Skin of body (tissue), 2 donors: ENCODE data around the gene KDM4C. TPM values are rescaled to one million over a fixed set of nuclear protein-coding genes. Genes with fewer than 3 reads are reported as not detected.

ENCODE experiments used
- DNase-seq: peaks from one replicate; lab custom pipeline; 2025; lab: John Stamatoyannopoulos, UW
- total RNA-seq: library from RNA; depleted of rRNA; stranded (reverse); fragments of >200 nt; gene quantifications from one replicate; pipeline ENCODE4 v1.2.3, GENCODE V29; 2014

The KDM4C gene
- total RNA-seq, 1 donor from 2014 or later: 45.8 TPM

DNA sequence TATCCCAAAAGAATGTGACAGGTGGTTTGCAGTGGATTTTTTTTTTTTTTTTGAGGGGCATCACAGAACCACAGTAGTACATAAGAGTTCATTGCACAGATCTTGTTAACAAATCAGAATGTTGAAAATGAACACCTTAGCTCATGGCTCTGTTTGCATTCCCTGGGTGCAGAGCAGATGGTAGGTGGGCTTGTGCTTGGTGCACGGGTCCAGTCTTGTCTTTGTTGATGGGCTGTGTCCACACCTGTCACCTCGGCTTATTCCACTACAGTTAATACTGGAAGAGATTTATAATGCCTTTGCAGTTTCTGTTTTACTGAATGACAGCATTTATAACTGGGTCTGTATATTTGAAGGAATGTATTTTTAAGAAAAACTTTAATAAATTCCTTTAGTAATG lies 146.6 kb downstream of the KDM4C start:
- no peak for DNase-seq

GRCh38 chr9:6905850-6906375 lies 148.1 kb downstream of the KDM4C start:
- no peak for DNase-seq

- peak; percentile 7 for DNase-seq
Measured at GRCh38 chr9:6907772-6908381, 150.1 kb downstream of the KDM4C start.

DNA sequence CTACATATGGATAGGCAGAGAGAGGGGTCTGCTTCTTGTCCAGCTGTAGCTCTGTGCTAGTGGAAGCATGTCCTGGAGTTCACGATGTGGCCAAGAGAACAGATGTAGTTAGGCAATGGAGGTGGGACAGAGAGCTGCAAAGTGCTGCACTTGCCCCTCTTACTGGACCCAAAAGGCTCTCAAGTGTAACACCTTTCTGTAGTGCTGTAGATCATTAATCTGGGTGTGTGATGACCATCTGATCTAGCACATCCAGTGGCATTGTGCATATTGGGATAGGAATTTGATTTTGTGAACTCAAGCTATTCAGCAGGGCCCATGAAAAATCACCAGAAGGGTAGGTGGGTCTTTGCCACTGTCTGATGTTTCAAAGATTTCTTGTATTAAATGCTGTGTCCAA lies 151.4 kb downstream of the KDM4C start:
- no peak for DNase-seq

GRCh38 chr9:6910032-6910431 lies 152.3 kb downstream of the KDM4C start:
- no peak for DNase-seq

- no peak for DNase-seq
Measured at GRCh38 chr9:6910497-6910896, 152.7 kb downstream of the KDM4C start.

DNA sequence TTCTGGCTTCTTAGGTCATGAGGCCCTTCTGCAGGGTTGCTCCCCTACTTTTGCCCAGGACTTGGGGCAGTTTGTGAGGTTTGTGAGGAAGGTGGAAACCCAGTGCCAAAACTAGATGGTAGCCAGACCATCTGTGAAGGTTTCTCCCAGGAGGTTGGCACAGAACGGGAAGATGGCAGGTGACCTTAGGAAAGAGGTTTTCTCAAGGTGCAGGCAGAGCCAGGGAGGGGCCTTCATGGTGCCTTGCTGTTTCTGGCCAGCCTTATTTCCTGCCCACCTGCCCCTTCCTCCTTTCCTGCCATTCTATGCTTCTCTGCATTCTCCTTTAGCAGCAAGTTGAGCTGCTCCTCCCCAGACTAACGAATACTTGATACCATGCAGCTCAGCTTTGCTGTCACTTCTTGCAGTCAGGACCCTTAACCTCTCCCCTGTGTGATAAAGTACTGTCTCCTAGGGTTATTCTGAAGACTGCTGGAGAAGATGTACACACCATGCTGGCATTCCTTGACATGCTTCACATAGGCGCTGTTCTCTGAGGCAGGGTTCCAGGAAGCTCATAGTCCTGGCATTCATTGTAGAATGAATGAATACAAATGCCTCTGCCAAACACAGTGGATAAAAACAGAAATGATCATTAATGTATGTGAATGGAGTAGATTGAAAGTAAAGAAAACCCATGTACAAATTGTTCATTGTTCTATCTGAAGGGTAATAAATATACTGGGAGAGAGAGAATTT lies 154.3 kb downstream of the KDM4C start:
- DNase-seq: no peak

GRCh38 chr9:6915635-6916034 lies 157.9 kb downstream of the KDM4C start:
- no peak for DNase-seq

DNA sequence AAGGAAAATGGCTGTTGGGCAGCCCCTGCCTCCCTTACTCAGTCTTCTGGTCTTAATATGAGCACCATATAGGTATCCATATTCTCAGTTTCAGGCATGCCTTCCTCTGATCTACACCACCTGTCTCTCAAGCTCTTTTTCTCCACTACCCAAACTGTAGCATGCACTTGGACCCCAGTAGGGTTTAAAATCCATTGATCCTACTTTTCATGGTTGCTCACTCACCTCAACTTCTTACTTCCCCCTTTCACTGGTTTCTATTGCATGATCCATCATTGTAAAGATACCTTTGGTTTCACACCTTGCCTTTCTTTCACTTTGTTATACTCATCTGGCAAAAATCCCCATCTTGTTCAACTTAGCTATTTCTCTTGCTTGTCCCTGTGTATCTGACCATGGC lies 159.4 kb downstream of the KDM4C start:
- DNase-seq: no peak

DNA sequence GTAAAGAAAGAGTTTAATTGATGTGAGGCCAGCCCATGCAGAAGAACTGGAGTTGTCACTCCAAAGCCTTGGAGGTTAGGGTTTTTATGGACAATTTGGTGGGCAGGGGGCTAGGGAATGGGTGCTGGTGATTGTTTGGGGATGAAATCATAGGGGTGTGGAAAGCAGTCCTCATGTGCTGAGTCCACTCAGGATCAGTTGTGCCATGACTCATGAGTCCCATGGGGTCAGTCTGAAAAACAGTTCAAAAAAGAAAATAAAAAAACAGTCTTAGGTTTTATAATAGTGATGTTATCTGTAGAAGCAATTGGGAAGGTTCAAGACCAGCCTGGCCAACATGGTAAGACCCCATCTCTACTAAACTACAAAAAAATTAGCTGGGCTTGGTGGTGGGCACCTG lies 162.3 kb downstream of the KDM4C start:
- DNase-seq: no peak

DNA sequence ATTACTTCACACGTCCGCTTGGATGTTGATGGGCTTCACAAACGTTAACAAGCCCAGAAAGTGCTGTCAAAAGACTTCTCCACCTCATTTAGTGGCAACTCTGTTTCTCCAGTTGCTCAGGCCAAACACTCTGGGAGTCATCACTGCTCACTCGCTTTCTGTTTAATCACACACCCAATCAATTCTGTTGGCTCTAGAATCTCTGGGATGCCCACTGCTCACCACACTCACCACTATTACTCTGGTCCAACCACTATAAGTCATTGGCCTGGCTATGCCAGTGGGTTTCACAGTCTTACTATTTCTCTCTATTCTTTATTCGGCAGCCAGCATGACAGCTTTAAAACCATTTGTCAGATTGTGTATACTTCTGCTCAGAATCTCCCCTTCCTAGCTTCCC lies 163.5 kb downstream of the KDM4C start:
- DNase-seq: no peak

DNA sequence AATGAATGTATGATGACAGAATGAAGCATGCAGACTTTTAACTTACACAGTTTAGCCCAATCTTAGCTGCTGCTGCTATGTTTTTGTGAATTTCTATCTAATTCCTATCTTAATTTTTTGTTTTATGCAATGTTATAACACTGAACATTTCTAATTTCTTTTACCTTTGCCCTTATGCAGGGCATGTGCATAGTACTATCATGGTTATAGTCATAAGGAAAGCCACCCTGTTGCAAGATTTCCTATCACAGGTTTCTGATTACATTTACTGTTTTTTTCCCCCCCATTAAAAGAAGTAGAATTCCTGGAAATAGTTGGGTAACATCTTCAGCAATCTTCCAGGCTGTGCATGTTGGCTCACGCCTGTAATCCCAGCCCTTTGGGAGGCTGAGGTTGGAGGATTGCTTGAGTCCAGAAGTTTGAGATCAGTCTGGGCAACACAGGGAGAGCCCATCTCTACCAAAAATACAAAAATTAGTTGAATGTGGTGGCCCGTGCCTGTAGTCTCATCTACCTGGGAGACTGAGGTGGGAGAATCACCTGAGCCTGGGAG lies 164.4 kb downstream of the KDM4C start:
- DNase-seq: no peak

DNA sequence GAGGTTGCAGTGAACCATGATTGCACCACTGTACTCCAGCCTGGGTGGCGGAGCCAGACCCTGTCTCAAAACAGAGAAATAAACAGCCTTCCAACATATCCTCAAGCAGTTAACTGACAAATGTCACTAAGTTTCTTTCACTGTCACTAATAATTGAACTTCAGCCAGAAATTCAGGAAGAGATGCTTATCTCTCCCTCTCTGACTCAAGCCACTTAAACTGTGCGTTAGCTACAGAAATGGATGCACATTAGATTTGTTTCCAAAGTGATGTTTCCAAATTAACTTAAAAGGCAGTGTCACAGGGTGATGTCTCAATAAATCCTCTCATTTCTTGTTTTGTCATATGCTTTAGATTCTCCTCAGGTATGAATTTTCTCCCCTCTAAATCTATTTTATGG lies 164.9 kb downstream of the KDM4C start:
- no peak for DNase-seq

DNA sequence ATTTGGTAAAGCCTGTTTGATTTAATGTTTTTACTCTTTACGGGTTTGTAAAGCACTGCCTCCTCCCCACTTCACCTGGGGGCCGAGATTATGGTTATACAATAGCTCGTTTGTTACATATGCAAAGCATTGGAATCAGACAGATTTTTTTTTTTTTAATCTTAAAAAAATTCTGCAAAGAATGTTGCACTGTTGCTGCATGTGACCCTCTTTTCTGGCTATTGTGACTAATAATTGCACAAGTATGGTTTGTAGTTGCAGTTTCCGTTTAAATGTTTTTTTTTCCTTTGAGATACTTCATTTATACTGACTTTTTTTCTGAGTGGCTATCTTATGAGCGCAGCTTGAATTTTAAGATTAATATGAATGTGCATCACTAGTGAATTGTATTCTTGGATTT lies 165.3 kb downstream of the KDM4C start:
- DNase-seq: no peak

GRCh38 chr9:6924149-6924548 lies 166.4 kb downstream of the KDM4C start:
- no peak for DNase-seq

GRCh38 chr9:6924988-6925563 lies 167.3 kb downstream of the KDM4C start:
- no peak for DNase-seq

DNA sequence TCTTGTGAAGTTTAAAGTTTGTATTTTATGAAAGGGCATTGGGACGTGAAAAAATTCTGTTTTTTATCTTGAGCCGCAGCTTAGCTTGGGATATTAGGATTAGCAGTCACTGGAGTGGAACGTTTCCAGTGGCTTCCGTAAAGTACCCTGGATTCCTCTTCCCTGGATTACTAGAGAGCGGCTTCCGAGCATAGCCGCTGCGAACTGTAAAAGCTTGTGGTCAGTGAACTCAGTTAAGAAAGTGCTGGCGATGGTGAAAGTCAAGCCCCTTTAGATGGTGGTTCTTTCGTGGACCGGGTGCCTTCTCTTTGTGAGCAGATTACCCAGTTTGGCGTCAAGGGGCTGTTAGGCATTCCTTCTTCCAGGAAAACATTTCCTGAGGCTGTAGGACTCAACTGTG lies 168.1 kb downstream of the KDM4C start:
- no peak for DNase-seq

GRCh38 chr9:6926436-6926835 lies 168.7 kb downstream of the KDM4C start:
- DNase-seq: no peak

DNA sequence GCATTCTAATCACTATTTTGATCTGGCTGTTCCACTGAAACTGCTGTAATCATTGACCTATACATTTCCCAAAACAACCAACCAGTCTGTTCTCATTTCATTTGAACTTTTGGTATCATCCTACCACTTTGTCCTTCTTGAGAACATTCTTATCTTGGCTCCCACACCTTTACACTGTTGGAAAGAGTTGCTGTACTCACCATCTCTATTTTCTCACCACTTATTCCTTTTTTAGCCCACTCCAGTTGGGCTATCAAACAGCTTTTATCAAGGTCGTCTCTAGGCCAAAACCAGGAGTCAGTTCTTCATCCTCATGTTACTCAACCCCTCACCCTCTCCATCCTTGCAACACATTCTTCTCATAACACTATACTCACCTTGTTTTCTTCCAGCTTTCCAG lies 170.1 kb downstream of the KDM4C start:
- DNase-seq: no peak

DNA sequence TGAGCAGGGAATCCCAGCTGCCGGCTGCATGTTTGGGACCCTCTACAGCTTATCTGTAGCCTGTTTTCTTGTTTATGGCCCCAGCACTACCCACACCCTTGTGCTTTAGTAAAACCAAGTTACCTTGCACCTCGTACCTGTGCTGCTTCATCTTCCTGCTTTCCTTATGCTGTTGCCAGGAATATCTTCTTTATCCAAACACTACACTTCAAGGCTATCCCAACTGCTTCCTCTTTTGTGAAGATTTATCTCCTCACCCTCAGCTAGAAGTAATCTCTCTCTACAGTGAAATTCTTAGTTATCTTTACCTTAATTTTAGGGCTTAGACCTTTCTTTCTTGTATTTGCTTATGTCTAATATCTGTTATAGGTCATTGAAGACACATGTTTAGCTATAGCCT lies 171.1 kb downstream of the KDM4C start:
- DNase-seq: no peak

DNA sequence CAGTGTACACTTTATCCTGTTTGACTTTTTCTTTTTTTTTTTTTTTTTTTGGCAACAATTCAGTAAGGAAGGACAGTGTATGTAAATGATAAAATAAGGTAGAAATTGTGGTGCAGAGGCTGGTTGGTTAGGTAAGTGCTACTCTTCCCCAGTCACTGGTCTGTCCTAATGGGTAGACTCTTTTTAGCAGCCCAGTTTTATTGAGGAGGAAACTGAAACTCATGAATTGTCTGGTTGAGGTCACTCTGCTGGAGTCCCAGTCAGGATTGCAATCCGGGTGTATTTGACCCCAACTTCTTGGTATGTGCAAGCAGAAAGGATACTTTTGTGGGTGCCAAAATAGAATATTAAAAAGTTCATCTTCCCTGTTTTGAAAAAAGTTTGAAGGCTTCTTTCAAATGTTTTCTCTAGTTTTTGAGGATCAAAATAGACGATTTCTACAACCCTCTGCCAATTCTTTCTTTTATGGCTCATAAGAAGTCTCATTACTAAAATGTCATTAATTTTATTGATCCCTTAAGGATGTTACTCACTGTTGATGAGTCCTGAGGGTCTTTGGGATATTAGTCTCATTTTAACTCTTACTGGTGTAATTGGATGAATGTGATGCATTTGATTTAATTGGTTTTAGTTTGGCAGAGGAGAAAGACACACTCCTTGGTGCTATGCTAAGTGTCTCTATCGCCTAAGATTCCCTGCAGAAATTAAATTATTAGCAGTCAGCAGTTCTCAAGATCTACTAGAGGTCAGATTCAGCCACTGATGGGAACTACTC lies 171.9 kb downstream of the KDM4C start:
- DNase-seq: no peak

DNA sequence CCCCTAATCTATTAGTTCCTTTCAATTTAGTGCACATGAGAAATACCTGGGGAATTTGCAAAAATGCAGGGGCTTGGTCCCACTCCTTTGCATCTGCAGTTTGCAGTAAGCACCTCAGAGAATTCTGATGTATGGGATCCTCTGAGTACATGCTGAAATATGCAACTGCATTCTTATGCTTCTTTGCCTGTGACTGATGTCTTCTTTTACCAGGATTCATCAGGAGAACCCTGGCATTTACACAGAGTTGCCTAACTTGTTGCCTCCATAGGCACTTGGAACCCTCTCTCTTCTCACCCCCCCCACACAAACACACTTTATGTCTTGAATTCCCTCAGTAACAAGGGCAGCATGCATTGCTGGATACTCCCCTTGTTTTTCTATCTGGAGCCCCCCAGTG lies 173.1 kb downstream of the KDM4C start:
- no peak for DNase-seq
